H9 (cell line): ENCODE measurements around the gene SCN8A. TPM values are rescaled to one million over a fixed set of nuclear protein-coding genes. Genes with fewer than 3 reads are reported as not detected.

Experiments used
- DNase-seq: peaks from one replicate; pipeline ENCODE4 v3.0.0-alpha.2; 2017
- H2AFZ ChIP-seq: one replicate; pipeline ENCODE4 v1.6.1; 2013; ENCODE audit warnings: mild to moderate bottlenecking, low read length, control low read depth, moderate library complexity
- H2AK5ac ChIP-seq: 2 replicates; pipeline ENCODE4 v1.6.1; 2013; ENCODE audit warnings: low read length, control low read depth, mixed read lengths; ENCODE audit not compliant: insufficient read length
- H2BK120ac ChIP-seq: one replicate; pipeline ENCODE4 v1.6.1; 2013; ENCODE audit warnings: low read depth, mild to moderate bottlenecking, low read length, control low read depth, inconsistent platforms; ENCODE audit not compliant: poor library complexity, severe bottlenecking
- H2BK12ac ChIP-seq: 2 replicates; pipeline ENCODE4 v1.6.1; 2013; ENCODE audit warnings: low read length, control low read depth, mixed read lengths, low read depth; ENCODE audit not compliant: insufficient read length
- H2BK15ac ChIP-seq: 2 replicates; pipeline ENCODE4 v1.6.1; 2013; ENCODE audit warnings: low read depth, low read length, control low read depth
- H2BK20ac ChIP-seq: one replicate; pipeline ENCODE4 v1.6.1; 2013; ENCODE audit warnings: low read depth, mild to moderate bottlenecking, low read length, control low read depth, inconsistent platforms; ENCODE audit not compliant: poor library complexity, severe bottlenecking
- H2BK5ac ChIP-seq: 2 replicates; pipeline ENCODE4 v1.6.1; 2013; ENCODE audit warnings: low read length, control low read depth, mixed read lengths; ENCODE audit not compliant: insufficient read length
- H3K14ac ChIP-seq: 2 replicates; pipeline ENCODE4 v1.6.1; 2013; ENCODE audit warnings: low read length, control low read depth; ENCODE audit not compliant: insufficient read depth
- H3K18ac ChIP-seq: 2 replicates; pipeline ENCODE4 v1.6.1; 2013; ENCODE audit warnings: low read depth, mild to moderate bottlenecking, mixed read lengths, low read length, control low read depth; ENCODE audit not compliant: insufficient read length
- H3K23ac ChIP-seq: 2 replicates; pipeline ENCODE4 v1.6.1; 2013; ENCODE audit warnings: low read length, control low read depth, mixed read lengths, low read depth; ENCODE audit not compliant: insufficient read length
- H3K23me2 ChIP-seq: 2 replicates; pipeline ENCODE4 v1.6.1; 2013; ENCODE audit warnings: low read depth, mild to moderate bottlenecking, mixed read lengths, low read length, control low read depth; ENCODE audit not compliant: insufficient read length, poor library complexity, severe bottlenecking
- H3K27ac ChIP-seq: 2 replicates; pipeline ENCODE4 v1.5.1; 2013; ENCODE audit warnings: low read length, control low read depth, mixed read lengths, low read depth; ENCODE audit not compliant: insufficient read length
- H3K27me3 ChIP-seq: 2 replicates; pipeline ENCODE4 v1.6.1; 2013; ENCODE audit warnings: low read length, control low read depth, inconsistent platforms; ENCODE audit not compliant: insufficient read depth
- H3K4ac ChIP-seq: 2 replicates; pipeline ENCODE4 v1.6.1; 2013; ENCODE audit warnings: low read depth, mild to moderate bottlenecking, control low read depth, inconsistent platforms, low read length, moderate library complexity
- H3K4me1 ChIP-seq: 2 replicates; pipeline ENCODE4 v1.6.1; 2013; ENCODE audit warnings: low read length, control low read depth, inconsistent platforms; ENCODE audit not compliant: insufficient read depth
- H3K4me2 ChIP-seq: 2 replicates; pipeline ENCODE4 v1.6.1; 2013; ENCODE audit warnings: low read length, control low read depth, mixed read lengths; ENCODE audit not compliant: insufficient read length, insufficient read depth
- H3K56ac ChIP-seq: 2 replicates; pipeline ENCODE4 v1.6.1; 2013; ENCODE audit warnings: low read depth, mild to moderate bottlenecking, mixed read lengths, low read length, control low read depth; ENCODE audit not compliant: insufficient read length
- H3K79me1 ChIP-seq: 2 replicates; pipeline ENCODE4 v1.6.1; 2013; ENCODE audit warnings: low read depth, mild to moderate bottlenecking, moderate library complexity, low read length, control low read depth, inconsistent platforms; ENCODE audit not compliant: insufficient read depth, poor library complexity, severe bottlenecking
- H3K79me2 ChIP-seq: 2 replicates; pipeline ENCODE4 v1.6.1; 2013; ENCODE audit warnings: low read length, control low read depth, inconsistent platforms; ENCODE audit not compliant: insufficient read depth
- H3K9ac ChIP-seq: 2 replicates; pipeline ENCODE4 v1.6.1; 2013; ENCODE audit warnings: low read length, control low read depth, mixed read lengths; ENCODE audit not compliant: insufficient read length; ENCODE audit errors: extremely low read depth
- H3K9me3 ChIP-seq: one replicate; pipeline ENCODE4 v1.6.1; 2013; ENCODE audit warnings: low read depth, low read length, inconsistent platforms; ENCODE audit not compliant: control insufficient read depth
- H3T11ph ChIP-seq: one replicate; pipeline ENCODE4 v1.6.1; 2013; ENCODE audit warnings: mild to moderate bottlenecking, low read length, control low read depth, inconsistent platforms
- H4K20me1 ChIP-seq: one replicate; pipeline ENCODE4 v1.6.1; 2013; ENCODE audit not compliant: control insufficient read depth, insufficient read length, insufficient read depth
- H4K5ac ChIP-seq: 2 replicates; pipeline ENCODE4 v1.6.1; 2013; ENCODE audit warnings: low read depth, mild to moderate bottlenecking, mixed read lengths, low read length, control low read depth; ENCODE audit not compliant: insufficient read length
- H4K8ac ChIP-seq: replicated peaks from 2 replicates; pipeline ENCODE4 v1.6.1; 2013; ENCODE audit warnings: low read length, control low read depth, mixed read lengths, low read depth; ENCODE audit not compliant: insufficient read length
- H4K91ac ChIP-seq: 2 replicates; pipeline ENCODE4 v1.6.1; 2013; ENCODE audit warnings: low read depth, mild to moderate bottlenecking, moderate library complexity, mixed read lengths, low read length, control low read depth; ENCODE audit not compliant: insufficient read length
- H3K27ac Mint-ChIP-seq, 3 experiments: 2 replicates in 2 of 3; 3 replicates in 1 of 3; pipeline ENCODE4 v1.8.0; 2020 to 2021; ENCODE audit warnings: mixed read lengths in 3 of 3, mild to moderate bottlenecking in 1 of 3, moderate library complexity in 1 of 3
- H3K27me3 Mint-ChIP-seq: 2 replicates; pipeline ENCODE4 v1.8.0; 2021; ENCODE audit warnings: low read depth, mild to moderate bottlenecking, moderate library complexity, mixed read lengths
- H3K36me3 Mint-ChIP-seq, 3 experiments: 2 replicates in 2 of 3; 3 replicates in 1 of 3; pipeline ENCODE4 v1.8.0; 2020 to 2021; ENCODE audit warnings: low read depth in 3 of 3, mixed read lengths in 3 of 3; ENCODE audit not compliant: insufficient read depth in 1 of 3
- H3K4me1 Mint-ChIP-seq, 2 experiments: 2 replicates each; pipeline ENCODE4 v1.8.0; 2020; ENCODE audit warnings: mixed read lengths in 2 of 2
- H3K4me3 Mint-ChIP-seq, 2 experiments: 2 replicates in 1 of 2; 3 replicates in 1 of 2; pipeline ENCODE4 v1.8.0; 2020 to 2021; ENCODE audit warnings: mild to moderate bottlenecking in 2 of 2, mixed read lengths in 2 of 2, moderate library complexity in 1 of 2
- H3K9me3 Mint-ChIP-seq, 2 experiments: 2 replicates in 1 of 2; 3 replicates in 1 of 2; pipeline ENCODE4 v1.8.0; 2020; ENCODE audit warnings: mild to moderate bottlenecking in 2 of 2, mixed read lengths in 2 of 2, moderate library complexity in 1 of 2
- CTCF ChIP-seq: fragments of 200-600 bp; sonication (generic); conservative IDR thresholded peaks from 3 replicates; pipeline ENCODE4 v1.8.0; 2021; ENCODE audit warnings: antibody characterized with exemption, mild to moderate bottlenecking
- WGBS: extraction: QIAGEN DNeasy Blood & Tissue Kit; methylation state at CpG from one replicate; pipeline ENCODE4 v1.1.7; 2013; ENCODE audit warnings: missing lambda C conversion rate, low lambda C conversion rate, mixed read lengths; ENCODE audit not compliant: insufficient read length; ENCODE audit errors: extremely low coverage; 5-methylcytosine and 5-hydroxymethylcytosine counted together
- total RNA-seq: library from RNA; stranded (reverse); gene quantifications from 2 replicates; pipeline ENCODE4 v1.2.1, GENCODE V29; 2021

Gene SCN8A
- total RNA-seq, 1 experiment from 2014 or later: 15.2 TPM

GRCh38 chr12:51784688-51785087 lies 193.7 kb downstream of the SCN8A start:
- Histone ChIP-seq H2BK120ac (no peak overlapping the region), H2BK5ac (no peak overlapping the region), H2BK20ac (no peak overlapping the region), H3K27me3 (no peaks in the 10 kb centered on the region), H3K27ac (no peak overlapping the region), H4K20me1 (no peaks in the 10 kb centered on the region), H2AK5ac (no peak overlapping the region), H4K8ac (no peak overlapping the region), H3T11ph (no peak overlapping the region), H3K56ac (no peak overlapping the region), H2AFZ (no peak overlapping the region), H2BK15ac (no peak overlapping the region), H3K18ac (no peak overlapping the region), H3K23ac (no peak overlapping the region), H4K91ac (no peak overlapping the region), H3K4me1 (no peaks in the 10 kb centered on the region), H4K5ac (no peak overlapping the region), H3K79me1 (no peaks in the 10 kb centered on the region), H3K4ac (no peak overlapping the region), H3K9me3 (no peaks in the 10 kb centered on the region), H3K14ac (no peak overlapping the region), H3K4me2 (no peak overlapping the region), H3K9ac (no peak overlapping the region), H2BK12ac (no peak overlapping the region), H3K79me2 (no peaks in the 10 kb centered on the region), H3K23me2 (no peaks in the 10 kb centered on the region)
- no peaks in the 10 kb centered on the region for H3K27me3 Mint-ChIP-seq
- no peak overlapping the region for H3K27ac Mint-ChIP-seq
- no peak for TF ChIP-seq CTCF
- no peaks in the 10 kb centered on the region for H3K4me1 Mint-ChIP-seq
- H3K36me3 Mint-ChIP-seq: peaks cover 2 to 11% (median 10%) of the 10 kb centered on the region in 3 experiments; a peak in 5 of 7 replicates
- no CpG with 5 or more reads among the region's 3 CpGs for WGBS
- H3K9me3 Mint-ChIP-seq: no peaks in the 10 kb centered on the region
- H3K4me3 Mint-ChIP-seq: no peak overlapping the region
- DNase-seq: no peak
